Stimulated activated naive CD8-positive, alpha-beta T cell treated with anti-CD3 and anti-CD28 coated beads, Interleukin-15, amount 100 ng/mL, for 72 hours (primary cell): ENCODE data around the gene LDB2.

Experiments used
- ATAC-seq: fragments of 150-1000 bp; cut with Tn5 transposase; 2 replicates; pipeline ENCODE4 v1.10.0; 2021; ENCODE audit warnings: mild to moderate bottlenecking, moderate library complexity
- DNase-seq, 2 donors: peaks; one replicate each; pipeline ENCODE4 v3.0.0; 2021 to 2022
- H3K27ac Mint-ChIP-seq, 2 donors: one replicate each; pipeline ENCODE4 v1.8.0; 2022; ENCODE audit warnings: mild to moderate bottlenecking in 2 of 2, mixed read lengths in 2 of 2, moderate library complexity in 2 of 2
- H3K27me3 Mint-ChIP-seq: one replicate; pipeline ENCODE4 v1.8.0; 2022; ENCODE audit warnings: mixed read lengths
- H3K4me1 Mint-ChIP-seq: one replicate; pipeline ENCODE4 v1.8.0; 2022; ENCODE audit warnings: mild to moderate bottlenecking, mixed read lengths
- H3K4me3 Mint-ChIP-seq, 2 donors: one replicate each; pipeline ENCODE4 v1.8.0; 2022; ENCODE audit warnings: mild to moderate bottlenecking in 2 of 2, mixed read lengths in 2 of 2, moderate library complexity in 1 of 2
- H3K9me3 Mint-ChIP-seq, 2 donors: one replicate each; pipeline ENCODE4 v1.8.0; 2022; ENCODE audit warnings: mixed read lengths in 2 of 2

LDB2 gene

DNA sequence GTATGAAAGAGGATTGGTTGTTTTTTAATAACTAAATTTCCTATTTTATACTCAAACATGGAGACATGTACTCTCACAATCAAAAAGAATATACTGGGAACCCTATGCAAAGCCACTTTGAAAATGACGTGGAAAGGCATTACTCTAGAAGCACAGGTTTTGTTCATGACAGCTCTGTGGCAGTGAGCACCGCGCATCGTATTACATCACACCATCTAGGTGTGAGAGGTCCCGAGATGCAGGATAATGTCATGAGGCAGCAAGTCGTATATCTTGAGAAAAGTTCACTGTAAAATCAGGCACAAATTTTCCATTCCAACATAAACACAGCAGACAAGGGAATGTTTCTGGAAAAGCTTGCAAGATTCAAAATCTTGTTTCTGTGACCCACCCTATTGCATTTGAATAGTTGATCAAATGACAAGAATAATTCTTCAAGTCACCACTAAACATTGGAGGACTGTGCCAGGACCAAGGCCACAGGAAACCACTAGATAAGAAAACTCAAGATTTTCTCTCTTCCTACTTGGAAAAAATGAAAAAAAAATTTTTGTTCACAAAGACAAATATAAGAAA lies 127.6 kb downstream of the LDB2 start:
- no peak for ATAC-seq
- DNase-seq, result no peak
- Mint-ChIP-seq H3K27me3 (no peaks in the 10 kb centered on the region), H3K9me3 (no peaks in the 10 kb centered on the region), H3K4me1 (no peaks in the 10 kb centered on the region), H3K27ac (no peak overlapping the region), H3K4me3 (no peak overlapping the region)

DNA sequence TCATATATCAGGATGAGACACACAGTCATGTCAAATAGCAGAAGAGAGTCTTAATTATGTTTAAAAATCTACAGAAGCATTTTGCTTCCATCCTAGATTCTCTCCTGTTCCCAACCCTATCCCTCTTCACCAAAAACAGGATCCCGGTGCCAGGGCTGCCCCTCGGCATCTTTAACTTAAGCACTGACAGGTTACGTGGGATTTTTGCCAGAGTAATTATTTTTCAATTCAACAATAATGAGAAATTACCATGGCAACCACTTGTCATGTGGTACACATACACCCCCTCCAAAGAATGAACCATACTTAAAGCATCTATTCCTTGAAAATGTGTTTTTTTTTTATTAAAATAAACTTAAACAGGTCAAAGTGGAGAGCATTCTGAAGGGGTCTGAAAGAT lies 130.6 kb downstream of the LDB2 start:
- no peak for DNase-seq
- Mint-ChIP-seq H3K4me1 (no peaks in the 10 kb centered on the region), H3K27ac (no peak overlapping the region), H3K27me3 (no peaks in the 10 kb centered on the region), H3K9me3 (no peaks in the 10 kb centered on the region), H3K4me3 (no peak overlapping the region)
- no peak for ATAC-seq

DNA sequence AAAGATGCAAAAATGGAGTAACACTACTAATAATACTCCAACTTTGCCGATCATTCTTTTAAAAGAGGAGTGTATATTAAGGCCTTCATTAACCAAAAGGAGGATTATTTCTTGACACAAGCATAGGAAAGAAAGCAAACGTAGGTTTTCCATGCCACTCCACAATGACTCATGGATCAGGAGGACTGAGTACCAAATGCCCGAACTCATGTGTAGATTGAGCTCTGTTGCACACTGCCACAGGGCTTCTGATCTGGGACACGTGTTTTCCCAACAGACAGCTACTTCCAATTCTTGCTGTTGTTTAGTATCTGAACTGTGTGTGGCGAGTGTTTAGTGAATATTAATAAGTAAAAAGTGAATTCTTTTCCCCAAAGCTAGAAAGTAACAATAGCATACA lies 131.2 kb downstream of the LDB2 start:
- no peak for ATAC-seq
- H3K27me3 Mint-ChIP-seq, result no peaks in the 10 kb centered on the region
- H3K4me3 Mint-ChIP-seq, result no peak overlapping the region
- no peaks in the 10 kb centered on the region for H3K4me1 Mint-ChIP-seq
- H3K9me3 Mint-ChIP-seq, result no peaks in the 10 kb centered on the region
- no peak overlapping the region for H3K27ac Mint-ChIP-seq
- DNase-seq, result no peak

DNA sequence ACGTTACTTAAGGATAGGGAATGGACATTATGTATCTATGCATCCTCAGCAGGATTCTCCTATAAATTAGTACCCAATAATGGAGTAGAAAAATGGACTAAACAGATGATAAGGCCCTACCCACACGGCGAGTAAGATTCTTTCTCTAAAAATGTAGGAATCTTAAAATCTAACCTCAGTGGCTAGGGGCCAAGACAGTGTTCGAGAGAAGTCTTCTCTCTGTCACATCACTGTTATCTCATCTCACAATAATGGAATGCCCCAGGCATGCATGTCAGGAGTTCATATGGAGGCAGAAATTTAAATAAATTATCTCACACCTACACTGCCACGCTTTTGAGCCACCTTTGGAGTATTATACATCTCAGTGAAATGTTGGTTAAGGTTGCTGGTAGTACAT lies 132.9 kb downstream of the LDB2 start:
- ATAC-seq, result no peak
- DNase-seq, result no peak
- no peak overlapping the region for H3K27ac Mint-ChIP-seq
- no peak overlapping the region for H3K4me3 Mint-ChIP-seq
- no peaks in the 10 kb centered on the region for H3K27me3 Mint-ChIP-seq
- H3K9me3 Mint-ChIP-seq, result no peaks in the 10 kb centered on the region
- H3K4me1 Mint-ChIP-seq, result no peaks in the 10 kb centered on the region

DNA sequence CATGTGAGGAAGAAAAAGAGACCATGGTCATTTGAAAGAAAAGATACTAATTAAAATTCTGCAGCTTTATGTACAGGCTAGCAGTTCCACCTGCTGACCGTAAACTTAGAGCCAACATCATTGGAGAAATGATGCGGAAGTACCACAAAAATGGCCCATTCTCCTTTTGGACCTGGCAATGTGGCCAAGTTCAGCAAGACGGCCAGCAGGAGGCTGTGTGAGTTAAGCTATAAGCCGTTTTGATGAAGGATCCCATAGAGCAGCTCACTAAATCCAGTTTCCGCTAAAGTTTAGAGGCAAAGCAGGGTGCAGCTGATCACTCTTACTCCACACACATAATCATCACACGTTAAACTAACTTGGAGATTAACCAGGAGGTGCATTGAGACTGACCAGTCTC lies 133.8 kb downstream of the LDB2 start:
- no peak overlapping the region for H3K4me3 Mint-ChIP-seq
- ATAC-seq, result no peak
- H3K4me1 Mint-ChIP-seq, result no peaks in the 10 kb centered on the region
- H3K27me3 Mint-ChIP-seq, result no peaks in the 10 kb centered on the region
- DNase-seq, result no peak
- H3K9me3 Mint-ChIP-seq, result no peaks in the 10 kb centered on the region
- H3K27ac Mint-ChIP-seq, result no peak overlapping the region

DNA sequence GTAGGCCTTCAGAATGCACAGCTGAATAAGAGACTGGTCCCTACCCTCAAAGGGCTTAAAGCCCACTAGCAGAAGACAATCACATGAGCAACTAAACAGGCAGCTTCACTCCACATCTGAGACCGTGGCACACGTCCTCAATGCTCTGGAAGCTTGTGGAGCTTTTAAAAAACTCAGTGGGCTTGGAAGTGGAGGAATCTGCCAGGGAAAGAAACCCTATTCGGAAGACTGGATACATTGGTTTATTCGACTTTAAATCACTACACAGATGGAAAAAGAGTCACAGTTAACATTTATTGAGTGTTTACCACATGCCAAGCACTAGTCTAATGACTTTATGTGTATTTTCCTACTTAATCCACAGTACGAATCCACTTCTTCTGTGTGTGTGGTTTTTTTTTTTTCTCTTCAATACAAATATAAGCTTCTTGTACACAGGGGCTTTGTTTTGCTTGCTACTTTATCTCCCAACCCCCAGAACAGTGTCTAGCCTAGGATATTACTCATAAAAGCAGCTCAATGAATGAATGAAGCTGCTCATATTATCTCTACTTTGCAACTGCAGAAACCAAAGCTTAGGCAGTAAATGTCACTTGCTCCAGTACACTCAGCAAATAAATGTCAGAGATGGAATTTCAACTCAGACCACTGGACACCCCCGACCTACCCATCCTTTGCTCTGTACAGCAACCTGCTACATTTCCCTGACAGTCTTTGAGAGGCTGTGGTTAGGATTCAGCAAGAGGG lies 137.7 kb downstream of the LDB2 start:
- ATAC-seq, result no peak
- H3K27me3 Mint-ChIP-seq, result no peaks in the 10 kb centered on the region
- H3K27ac Mint-ChIP-seq, result no peak overlapping the region
- DNase-seq, result no peak
- no peaks in the 10 kb centered on the region for H3K4me1 Mint-ChIP-seq
- H3K4me3 Mint-ChIP-seq, result no peak overlapping the region
- no peaks in the 10 kb centered on the region for H3K9me3 Mint-ChIP-seq

DNA sequence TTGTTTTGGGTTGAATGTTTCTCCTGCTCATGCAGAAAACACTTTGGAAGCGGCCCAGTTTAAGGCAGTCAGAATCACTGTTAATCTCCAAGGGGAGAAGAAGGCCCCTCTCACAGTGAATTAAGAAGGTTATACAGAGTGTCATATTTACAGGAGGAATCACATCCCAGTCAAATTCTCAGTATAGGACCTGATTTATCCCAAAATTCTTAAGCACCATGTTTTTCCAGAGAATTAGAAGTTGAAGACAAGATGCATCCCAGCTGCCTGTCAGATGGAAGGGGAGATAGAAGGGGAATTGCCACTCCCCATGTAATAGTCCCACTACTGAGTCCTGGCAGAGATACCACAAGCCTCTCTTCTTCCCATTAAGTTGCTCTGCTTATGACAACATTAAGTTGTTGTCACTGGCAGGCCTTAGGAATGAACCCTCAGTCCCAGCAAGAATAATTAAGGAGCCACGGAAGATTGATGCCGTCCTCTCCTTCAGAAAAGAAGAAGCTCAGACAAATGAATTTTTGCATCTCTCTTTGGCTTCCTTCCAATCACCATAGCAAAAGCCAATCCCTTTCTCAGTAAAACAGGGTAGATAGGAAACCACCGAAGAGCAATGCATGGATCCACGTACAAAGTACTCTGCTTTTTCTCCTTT lies 138.4 kb downstream of the LDB2 start:
- Mint-ChIP-seq H3K4me3 (no peak overlapping the region), H3K9me3 (no peaks in the 10 kb centered on the region), H3K4me1 (no peaks in the 10 kb centered on the region), H3K27me3 (no peaks in the 10 kb centered on the region), H3K27ac (no peak overlapping the region)
- DNase-seq (no peak), ATAC-seq (no peak)

DNA sequence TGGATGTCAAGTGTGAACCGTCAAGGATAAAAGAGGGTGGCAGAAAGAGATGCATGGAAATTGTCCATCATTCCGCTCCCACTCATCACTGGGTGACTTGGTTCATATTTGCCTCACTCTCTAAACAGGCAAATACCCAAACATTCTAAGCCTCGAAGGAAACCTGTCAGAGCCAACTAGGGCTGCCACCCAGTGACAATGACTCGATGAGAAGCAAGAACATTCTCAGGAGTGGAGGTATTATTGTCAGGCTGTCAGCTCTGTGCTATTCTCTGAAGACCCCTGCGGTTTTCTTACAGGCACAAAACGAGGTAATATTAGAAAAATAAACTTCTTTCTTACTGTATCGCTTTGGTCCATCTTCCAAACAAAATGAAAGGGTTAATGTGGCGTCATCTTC lies 139.6 kb downstream of the LDB2 start:
- H3K27me3 Mint-ChIP-seq, result no peaks in the 10 kb centered on the region
- H3K27ac Mint-ChIP-seq, result no peak overlapping the region
- ATAC-seq (no peak), DNase-seq (no peak)
- H3K4me1 Mint-ChIP-seq, result no peaks in the 10 kb centered on the region
- H3K4me3 Mint-ChIP-seq, result no peak overlapping the region
- H3K9me3 Mint-ChIP-seq, result no peaks in the 10 kb centered on the region

DNA sequence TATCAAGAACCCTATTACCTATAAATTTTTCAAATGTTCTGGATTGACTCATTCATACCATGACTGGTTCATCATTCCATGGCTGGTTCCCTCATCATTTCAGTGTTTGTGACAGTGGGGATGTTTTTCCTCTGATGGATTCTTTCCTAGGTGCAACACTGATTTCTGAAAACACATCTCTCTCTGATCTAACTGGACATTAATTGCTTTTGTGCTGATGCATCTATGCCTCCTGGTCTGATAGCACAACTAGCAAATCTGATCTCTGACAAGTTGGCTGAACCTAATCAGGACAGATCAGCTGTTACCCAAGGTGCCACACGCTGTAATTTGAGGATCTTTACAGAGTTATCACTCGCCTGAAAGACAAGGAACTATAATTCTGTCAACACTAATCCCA lies 140.2 kb downstream of the LDB2 start:
- H3K9me3 Mint-ChIP-seq, result no peaks in the 10 kb centered on the region
- no peaks in the 10 kb centered on the region for H3K4me1 Mint-ChIP-seq
- ATAC-seq, result no peak
- DNase-seq, result no peak
- no peaks in the 10 kb centered on the region for H3K27me3 Mint-ChIP-seq
- no peak overlapping the region for H3K27ac Mint-ChIP-seq
- no peak overlapping the region for H3K4me3 Mint-ChIP-seq

DNA sequence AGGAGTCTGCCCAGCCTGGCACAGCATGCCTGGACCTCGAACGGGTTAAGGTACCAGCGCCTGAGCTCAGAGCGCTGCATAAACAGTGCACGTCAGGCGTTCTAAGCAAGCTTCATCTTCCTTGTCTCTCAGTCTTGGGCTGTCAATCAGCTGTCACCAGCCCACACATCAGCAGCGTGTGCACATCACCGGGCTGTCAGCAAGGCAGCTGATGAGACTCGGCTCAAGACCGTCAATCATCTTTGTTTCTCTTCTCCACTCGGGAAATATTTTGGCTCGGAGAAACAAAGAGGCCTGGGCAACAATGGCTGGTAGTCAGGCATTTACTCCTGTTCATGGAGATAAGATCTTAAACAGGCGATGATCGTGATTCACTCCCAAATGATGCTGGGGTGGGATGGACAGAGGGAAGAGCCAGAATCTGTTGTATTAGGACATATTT lies 141.3 kb downstream of the LDB2 start:
- ATAC-seq (no peak), DNase-seq (no peak)
- Mint-ChIP-seq H3K27ac (no peak overlapping the region), H3K27me3 (no peaks in the 10 kb centered on the region), H3K9me3 (no peaks in the 10 kb centered on the region), H3K4me3 (no peak overlapping the region), H3K4me1 (no peaks in the 10 kb centered on the region)

DNA sequence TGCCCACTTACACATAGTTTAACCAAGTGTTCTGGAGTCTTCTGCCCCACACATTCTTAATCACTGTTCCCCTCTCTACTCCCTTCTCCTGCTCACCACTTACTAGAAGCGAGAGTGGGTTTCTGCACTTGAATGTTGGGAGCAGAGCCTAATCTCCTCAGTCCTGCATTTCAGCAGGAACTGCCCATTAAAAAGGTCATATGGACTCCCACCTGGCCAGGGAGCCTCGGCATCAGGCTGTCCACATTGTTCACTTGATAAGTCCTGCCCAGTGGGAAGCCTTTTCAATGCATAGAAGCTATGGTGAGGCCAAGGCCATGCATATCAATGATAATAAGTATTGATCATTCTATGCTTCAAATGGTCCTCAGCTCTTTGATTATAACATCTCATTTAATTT lies 144.3 kb downstream of the LDB2 start:
- ATAC-seq (no peak), DNase-seq (no peak)
- Mint-ChIP-seq H3K4me1 (no peaks in the 10 kb centered on the region), H3K27me3 (no peaks in the 10 kb centered on the region), H3K4me3 (no peak overlapping the region), H3K27ac (no peak overlapping the region), H3K9me3 (no peaks in the 10 kb centered on the region)

DNA sequence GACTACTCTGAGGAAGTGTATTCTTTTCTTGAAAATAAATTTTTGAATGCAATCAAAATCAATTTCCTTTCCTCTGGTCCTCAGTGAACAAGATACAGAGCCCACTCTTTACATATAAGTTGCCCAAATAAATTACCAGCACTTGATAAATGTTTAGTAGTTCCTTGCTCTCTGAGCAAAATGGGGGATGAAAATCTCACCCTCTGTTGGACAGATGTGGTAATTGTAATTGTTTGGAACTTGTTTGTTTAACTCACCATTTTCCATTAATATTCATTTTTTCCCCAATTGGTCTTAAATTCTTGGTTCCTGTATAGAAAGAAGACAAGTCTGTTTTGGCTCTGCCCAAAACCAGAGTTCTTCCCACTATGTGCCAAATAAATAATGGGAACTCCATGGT lies 146.3 kb downstream of the LDB2 start:
- Mint-ChIP-seq H3K27me3 (no peaks in the 10 kb centered on the region), H3K9me3 (no peaks in the 10 kb centered on the region), H3K27ac (no peak overlapping the region), H3K4me1 (no peaks in the 10 kb centered on the region), H3K4me3 (no peak overlapping the region)
- ATAC-seq (no peak), DNase-seq (no peak)

DNA sequence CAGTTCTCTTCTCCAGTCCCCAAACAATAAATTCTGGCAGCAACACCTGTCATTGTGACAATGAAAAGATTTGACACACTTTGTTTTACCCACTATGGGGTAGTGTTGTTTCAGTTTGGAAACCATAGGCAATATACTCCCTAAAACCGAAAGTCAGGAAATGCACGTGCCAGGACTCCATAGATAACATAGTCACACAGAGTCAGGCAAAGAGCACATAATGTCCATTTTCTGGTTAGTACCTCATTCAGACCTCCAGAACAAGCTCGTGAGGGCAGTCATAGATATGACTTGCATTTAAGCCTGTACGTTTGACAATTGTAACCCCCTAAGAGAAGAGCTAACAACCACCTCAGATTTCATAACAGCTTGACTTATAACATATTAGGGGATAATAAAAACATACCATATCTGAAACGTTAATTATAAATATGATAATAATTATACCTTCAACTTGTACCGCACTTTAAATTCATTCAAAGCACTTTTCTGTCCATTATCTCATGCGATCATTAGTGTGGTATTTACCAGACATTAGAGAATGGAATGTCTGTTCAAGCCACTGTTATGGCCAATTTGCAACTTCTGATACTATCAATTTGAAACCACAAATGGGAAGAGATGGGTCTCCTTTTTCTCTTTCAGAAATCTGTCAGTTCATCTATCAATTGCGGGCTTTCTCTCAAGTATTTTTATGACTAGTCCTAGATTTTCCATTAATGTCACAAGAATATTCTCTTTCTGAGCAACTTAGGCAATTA lies 147.4 kb downstream of the LDB2 start:
- Mint-ChIP-seq H3K27me3 (no peaks in the 10 kb centered on the region), H3K4me1 (no peaks in the 10 kb centered on the region), H3K9me3 (no peaks in the 10 kb centered on the region), H3K27ac (no peak overlapping the region), H3K4me3 (no peak overlapping the region)
- DNase-seq (no peak), ATAC-seq (no peak)

DNA sequence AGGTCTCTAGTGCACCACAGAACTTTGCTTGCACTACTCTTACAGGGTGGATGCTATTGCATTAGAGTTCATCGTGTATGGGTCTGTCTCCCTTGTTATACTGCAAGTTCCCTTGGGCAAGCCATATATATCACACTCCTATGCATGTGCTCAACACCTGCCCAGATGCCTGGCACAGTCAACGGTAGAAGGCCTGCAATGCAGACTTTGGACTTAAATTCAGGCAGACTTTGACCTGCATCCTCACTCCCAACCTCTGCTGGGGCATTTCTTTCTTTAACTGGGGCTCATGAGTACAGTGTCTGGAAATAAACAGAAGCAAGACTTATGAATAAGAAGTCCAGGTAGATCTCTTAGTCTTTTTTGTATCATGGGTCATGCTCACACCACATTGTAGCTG lies 148.2 kb downstream of the LDB2 start:
- Mint-ChIP-seq H3K4me1 (no peaks in the 10 kb centered on the region), H3K27ac (no peak overlapping the region), H3K4me3 (no peak overlapping the region), H3K27me3 (no peaks in the 10 kb centered on the region), H3K9me3 (no peaks in the 10 kb centered on the region)
- DNase-seq (no peak), ATAC-seq (no peak)

DNA sequence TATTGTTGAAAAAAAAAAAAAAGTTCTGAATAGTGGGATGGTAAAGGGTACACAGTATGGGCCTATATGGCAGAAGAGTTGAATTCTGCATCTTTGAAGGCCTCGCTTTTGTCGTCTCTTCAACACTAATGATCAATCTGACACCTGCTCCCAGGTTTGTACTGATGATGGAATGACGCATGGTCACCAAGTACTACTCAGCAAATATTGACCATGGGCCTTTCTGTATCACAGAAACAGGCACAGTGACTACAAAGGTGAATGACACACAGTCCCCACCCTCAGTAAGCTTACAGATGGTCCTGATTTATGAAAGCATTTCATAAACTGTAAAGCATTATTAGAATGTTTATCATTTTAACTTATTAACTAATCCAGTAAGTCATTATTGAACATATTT lies 152.6 kb downstream of the LDB2 start:
- Mint-ChIP-seq H3K4me1 (no peaks in the 10 kb centered on the region), H3K27me3 (no peaks in the 10 kb centered on the region), H3K27ac (no peak overlapping the region), H3K9me3 (no peaks in the 10 kb centered on the region), H3K4me3 (no peak overlapping the region)
- DNase-seq, result no peak
- ATAC-seq, result no peak

DNA sequence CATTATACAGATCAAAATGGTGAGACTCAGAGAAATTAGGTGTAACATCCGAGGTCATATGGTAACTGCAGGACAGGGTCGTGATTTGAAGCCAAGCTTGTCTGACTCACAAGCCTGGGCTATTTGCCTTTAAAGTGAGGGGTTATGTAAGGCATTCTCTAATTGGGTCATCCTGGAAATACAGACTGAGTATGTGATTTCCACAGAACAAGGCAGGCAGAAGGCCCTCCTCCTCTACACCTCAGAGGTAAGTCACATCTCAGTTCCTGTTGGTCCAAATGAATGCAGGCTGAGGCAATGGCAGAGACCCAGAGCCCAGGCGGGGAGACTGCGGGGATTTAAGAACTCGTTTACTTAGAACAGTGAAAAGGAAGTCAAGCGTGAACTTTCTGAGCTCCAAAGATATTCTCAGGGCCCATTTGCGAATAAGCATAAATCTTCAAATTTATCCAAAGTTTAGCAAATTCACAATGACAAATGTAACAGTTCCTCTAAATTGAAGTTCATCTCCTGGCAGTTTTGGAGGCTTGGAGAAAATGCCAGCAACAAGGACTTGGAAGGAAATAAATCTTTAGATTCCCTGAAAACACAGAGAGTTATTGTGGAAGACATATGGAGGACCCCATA lies 153.3 kb downstream of the LDB2 start:
- Mint-ChIP-seq H3K9me3 (no peaks in the 10 kb centered on the region), H3K27me3 (no peaks in the 10 kb centered on the region), H3K27ac (no peak overlapping the region), H3K4me1 (no peaks in the 10 kb centered on the region), H3K4me3 (no peak overlapping the region)
- DNase-seq (no peak), ATAC-seq (no peak)
